DND-41 (cell line): ENCODE measurements around the gene KRI1.

Source experiments
- CTCF ChIP-seq: IDR thresholded peaks from 2 replicates; pipeline ENCODE4 v1.5.1; 2012; ENCODE audit warnings: borderline replicate concordance, low read length, moderate library complexity, mild to moderate bottlenecking; ENCODE audit not compliant: poor library complexity, severe bottlenecking; ENCODE audit errors: extremely low read depth
- EZH2 ChIP-seq: IDR thresholded peaks from 3 replicates; pipeline ENCODE4 v1.6.1; 2012; ENCODE audit warnings: borderline replicate concordance, low read depth, mild to moderate bottlenecking, moderate library complexity, low read length, inconsistent platforms; ENCODE audit not compliant: severe bottlenecking

- TF ChIP-seq EZH2 (no peak), CTCF (no peak)
These were observed 1.8 kb upstream of the KRI1 start for GRCh38 chr19:10567656-10568055.
